B cell (primary cell): ENCODE measurements around the gene HSPA12A. TPM values are rescaled to one million over a fixed set of nuclear protein-coding genes. Genes with fewer than 3 reads are reported as not detected.

Experiments
- ATAC-seq: fragments of 200-7000 bp; cut with Tn5 transposase; one replicate; pipeline ENCODE4 v1.10.0; 2021; ENCODE audit warnings: low read depth, mild to moderate bottlenecking, moderate number of reproducible peaks, moderate library complexity
- CTCF ChIA-PET: fragments of 350-600 bp; sonication (Branson Sonifier 250); formaldehyde crosslinking; loops from one replicate; lab custom pipeline; 2021; ENCODE audit warnings: antibody characterized with exemption, inconsistent platforms; lab: Charles Lee
- POLR2A ChIA-PET: fragments of 350-600 bp; sonication (Branson Sonifier 250); formaldehyde crosslinking; loops from one replicate; lab custom pipeline; 2021; ENCODE audit warnings: antibody characterized with exemption; lab: Charles Lee
- DNase-seq: peaks from one replicate; pipeline ENCODE4 v3.0.0; 2013
- H2AFZ ChIP-seq: 2 replicates; pipeline ENCODE4 v1.6.1; 2012; ENCODE audit warnings: mild to moderate bottlenecking, low read depth, low read length; ENCODE audit not compliant: insufficient read depth, poor library complexity, severe bottlenecking
- H3K27ac ChIP-seq, 2 donors: 1 replicate in 1 of 2; 2 replicates in 1 of 2; pipeline ENCODE4 v1.5.1; 2012 to 2013; ENCODE audit warnings: low read length in 2 of 2, mild to moderate bottlenecking in 2 of 2, moderate library complexity in 1 of 2
- H3K27me3 ChIP-seq, 4 experiments: fragments of 200-600 bp in 1 of 4; sonication (generic) in 1 of 4; replicated peaks in 1 of 4; 1 replicate in 2 of 4; 2 replicates in 2 of 4; pipeline versions ENCODE4 v1.6.1 to v1.7.0; 2013 to 2016; ENCODE audit warnings: low read length in 3 of 4, mild to moderate bottlenecking in 2 of 4, mixed read lengths in 1 of 4, moderate library complexity in 1 of 4; ENCODE audit not compliant: insufficient read depth in 4 of 4, control insufficient read depth in 3 of 4; ENCODE audit errors: control extremely low read depth in 1 of 4
- H3K36me3 ChIP-seq, 2 experiments: replicated peaks in 1 of 2; 1 replicate in 1 of 2; 2 replicates in 1 of 2; pipeline versions ENCODE4 v1.6.1 to v1.7.1; 2013; ENCODE audit warnings: low read length in 1 of 2; ENCODE audit not compliant: insufficient read depth in 2 of 2, control insufficient read depth in 1 of 2; ENCODE audit errors: control extremely low read depth in 1 of 2, extremely low read depth in 1 of 2
- H3K4me1 ChIP-seq, 2 donors: fragments of 200-600 bp in 1 of 2; sonication (generic) in 1 of 2; 1 replicate in 1 of 2; 2 replicates in 1 of 2; pipeline versions ENCODE4 v1.5.1 to v1.6.1; 2013 to 2017; ENCODE audit warnings: low read length in 2 of 2; ENCODE audit not compliant: control insufficient read depth in 2 of 2, insufficient read depth in 2 of 2
- H3K4me2 ChIP-seq: replicated peaks from 2 replicates; pipeline ENCODE3; 2012; ENCODE audit warnings: mild to moderate bottlenecking, low read depth, low read length; ENCODE audit not compliant: poor library complexity, severe bottlenecking
- H3K4me3 ChIP-seq, 5 experiments: fragments of 200-600 bp in 1 of 5; sonication (generic) in 1 of 5; 1 replicate in 3 of 5; 2 replicates in 2 of 5; pipeline versions ENCODE4 v1.5.1 to v1.7.0; 2011 to 2016; ENCODE audit warnings: low read length in 4 of 5, mild to moderate bottlenecking in 4 of 5, low read depth in 2 of 5, control low read depth in 1 of 5, moderate library complexity in 1 of 5; ENCODE audit not compliant: insufficient read depth in 1 of 5; ENCODE audit errors: control extremely low read depth in 1 of 5, extremely low read depth in 1 of 5
- H3K79me2 ChIP-seq: fragments of 200-600 bp; sonication (generic); one replicate; pipeline ENCODE4 v1.6.0; 2016; ENCODE audit warnings: low read length; ENCODE audit not compliant: control insufficient read depth, insufficient read depth
- H3K9ac ChIP-seq: fragments of 200-600 bp; sonication (generic); 2 replicates; pipeline ENCODE4 v1.6.1; 2017; ENCODE audit warnings: mild to moderate bottlenecking, low read length, moderate library complexity
- H3K9me3 ChIP-seq, 3 donors: one replicate each; pipeline versions ENCODE4 v1.6.1 to v1.7.1; 2013; ENCODE audit warnings: low read length in 2 of 3; ENCODE audit not compliant: control insufficient read depth in 2 of 3, insufficient read depth in 1 of 3; ENCODE audit errors: control extremely low read depth in 1 of 3
- H4K20me1 ChIP-seq: 2 replicates; pipeline ENCODE4 v1.6.0; 2012; ENCODE audit warnings: mild to moderate bottlenecking, low read length; ENCODE audit not compliant: insufficient read depth, control insufficient read depth, poor library complexity, severe bottlenecking
- H3K27ac Mint-ChIP-seq: one replicate; pipeline ENCODE4 v1.8.0; 2021; ENCODE audit warnings: mixed read lengths
- H3K27me3 Mint-ChIP-seq: one replicate; pipeline ENCODE4 v1.8.0; 2021; ENCODE audit warnings: mixed read lengths
- H3K4me1 Mint-ChIP-seq: one replicate; pipeline ENCODE4 v1.8.0; 2021; ENCODE audit warnings: mixed read lengths
- H3K4me3 Mint-ChIP-seq: one replicate; pipeline ENCODE4 v1.8.0; 2021; ENCODE audit warnings: mixed read lengths
- H3K9me3 Mint-ChIP-seq: one replicate; pipeline ENCODE4 v1.8.0; 2022; ENCODE audit warnings: mixed read lengths; ENCODE audit not compliant: insufficient read depth
- EZH2 ChIP-seq: IDR thresholded peaks from 2 replicates; pipeline ENCODE4 v1.6.1; 2012; ENCODE audit warnings: borderline replicate concordance, low read depth, mild to moderate bottlenecking, moderate library complexity, low read length; ENCODE audit not compliant: insufficient read depth, poor library complexity, severe bottlenecking
- WGBS: methylation state at CpG from one replicate; pipeline ENCODE4 v1.1.5; 2013; ENCODE audit warnings: missing lambda C conversion rate; ENCODE audit not compliant: insufficient coverage; 5-methylcytosine and 5-hydroxymethylcytosine counted together
- intact Hi-C: fragments of 100-400 bp; cut with micrococcal nuclease; formaldehyde crosslinking; loops from one replicate; pipeline ENCODE4 v1.10.0; 2022
- polyA plus RNA-seq: library from polyadenylated mRNA; depleted of rRNA; stranded (reverse); fragments of >200 nt; gene quantifications from 2 replicates; pipeline ENCODE4 v1.2.3, GENCODE V29; 2012
- total RNA-seq, 2 donors: library from RNA; stranded (reverse); fragments of 120-200 nt in 1 of 2; gene quantifications; 1 replicate in 1 of 2; 2 replicates in 1 of 2; pipeline versions ENCODE4 v1.2.3 to v1.2.4, GENCODE V29; 2013 to 2022
- TF ChIP-seq, protein P1 (sequence below): fragments of 200-600 bp; IDR thresholded peaks from one replicate; pipeline ENCODE4 v1.8.0; 2022; ENCODE audit warnings: antibody characterized with exemption, mild to moderate bottlenecking

The HSPA12A gene
- total and polyA plus RNA-seq, 2 donors (not counting 1 experiment from before 2014, with no cell fraction given): 2.1 to 17.7 TPM

DNA sequence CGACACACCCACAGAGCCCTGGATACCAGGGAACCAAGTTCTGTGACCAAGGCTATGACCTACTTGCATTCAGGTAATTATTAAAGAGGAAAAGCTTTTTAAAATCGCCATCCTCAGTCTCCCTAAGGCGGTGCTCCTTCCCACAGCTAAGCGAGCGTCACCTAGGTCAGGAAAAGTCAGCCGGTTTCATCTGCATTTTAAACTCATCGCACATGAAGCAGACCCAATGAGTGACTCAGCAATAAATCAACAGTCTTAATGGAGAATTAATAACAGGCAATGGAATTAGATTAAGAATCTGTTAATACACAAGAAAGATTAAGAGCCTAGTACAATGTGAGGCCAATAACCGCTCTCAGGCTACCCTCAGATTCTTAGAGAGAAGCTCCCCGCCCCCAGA is 59.2 kb downstream of the HSPA12A start:
- H3K27me3 Mint-ChIP-seq: peaks cover 5% of the 10 kb centered on the region
- ChIA-PET CTCF (interaction anchor here (0.8 to 3.1 kb wide), 2 partner anchors 9 to 493 kb away, joined by 3 to 35 read pairs; no protein-coding TSS in a partner anchor), POLR2A (no interaction called here)
- H3K9ac ChIP-seq: no peak overlapping the region
- H4K20me1 ChIP-seq: no peaks in the 10 kb centered on the region
- no peak overlapping the region for H3K4me3 Mint-ChIP-seq
- no peaks in the 10 kb centered on the region for H3K79me2 ChIP-seq
- no peak for TF ChIP-seq EZH2
- TF ChIP-seq, protein P1, sequence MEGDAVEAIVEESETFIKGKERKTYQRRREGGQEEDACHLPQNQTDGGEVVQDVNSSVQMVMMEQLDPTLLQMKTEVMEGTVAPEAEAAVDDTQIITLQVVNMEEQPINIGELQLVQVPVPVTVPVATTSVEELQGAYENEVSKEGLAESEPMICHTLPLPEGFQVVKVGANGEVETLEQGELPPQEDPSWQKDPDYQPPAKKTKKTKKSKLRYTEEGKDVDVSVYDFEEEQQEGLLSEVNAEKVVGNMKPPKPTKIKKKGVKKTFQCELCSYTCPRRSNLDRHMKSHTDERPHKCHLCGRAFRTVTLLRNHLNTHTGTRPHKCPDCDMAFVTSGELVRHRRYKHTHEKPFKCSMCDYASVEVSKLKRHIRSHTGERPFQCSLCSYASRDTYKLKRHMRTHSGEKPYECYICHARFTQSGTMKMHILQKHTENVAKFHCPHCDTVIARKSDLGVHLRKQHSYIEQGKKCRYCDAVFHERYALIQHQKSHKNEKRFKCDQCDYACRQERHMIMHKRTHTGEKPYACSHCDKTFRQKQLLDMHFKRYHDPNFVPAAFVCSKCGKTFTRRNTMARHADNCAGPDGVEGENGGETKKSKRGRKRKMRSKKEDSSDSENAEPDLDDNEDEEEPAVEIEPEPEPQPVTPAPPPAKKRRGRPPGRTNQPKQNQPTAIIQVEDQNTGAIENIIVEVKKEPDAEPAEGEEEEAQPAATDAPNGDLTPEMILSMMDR: no peak
- no peaks in the 10 kb centered on the region for H3K9me3 Mint-ChIP-seq
- no peak overlapping the region for H2AFZ ChIP-seq
- DNase-seq (no peak), ATAC-seq (no peak)
- H3K4me1 Mint-ChIP-seq: no peaks in the 10 kb centered on the region
- intact Hi-C loops: no loop called here
- H3K27ac Mint-ChIP-seq: no peak overlapping the region
- no peaks in the 10 kb centered on the region for H3K27me3 ChIP-seq
- H3K9me3 ChIP-seq: no peaks in the 10 kb centered on the region
- H3K27ac ChIP-seq: no peak overlapping the region
- H3K4me3 ChIP-seq: no peak overlapping the region
- WGBS: 100% methylated on average over 7 of the region's 9 CpGs
- no peaks in the 10 kb centered on the region for H3K4me1 ChIP-seq
- no peaks in the 10 kb centered on the region for H3K36me3 ChIP-seq
- no peak overlapping the region for H3K4me2 ChIP-seq

DNA sequence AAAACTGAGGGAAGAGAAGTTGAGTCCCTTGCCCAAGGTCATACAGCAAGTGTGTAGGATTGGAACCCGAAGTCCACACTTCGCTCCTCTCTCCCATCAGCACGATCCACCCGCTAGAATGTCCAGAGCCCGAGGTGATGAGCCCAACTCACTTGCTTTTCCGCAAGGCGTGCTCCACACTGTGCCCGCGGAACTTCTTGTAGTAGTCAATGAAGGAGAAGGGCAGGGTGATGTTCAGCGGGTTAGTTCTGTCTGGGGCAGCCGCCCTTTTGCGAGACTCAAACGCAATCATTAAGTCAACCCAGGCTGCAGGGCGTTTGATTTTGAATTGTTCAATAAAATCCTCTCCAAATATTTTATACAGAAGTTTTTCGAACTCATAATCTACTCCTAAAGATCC is 63.0 kb downstream of the HSPA12A start:
- H3K36me3 ChIP-seq: no peaks in the 10 kb centered on the region
- ChIA-PET CTCF (no interaction called here), POLR2A (no interaction called here)
- TF ChIP-seq, protein P1: no peak
- no peak for TF ChIP-seq EZH2
- DNase-seq: no peak
- no peaks in the 10 kb centered on the region for H3K4me1 ChIP-seq
- no peak overlapping the region for H3K9ac ChIP-seq
- Mint-ChIP-seq H3K27me3 (no peaks in the 10 kb centered on the region), H3K4me1 (no peaks in the 10 kb centered on the region), H3K4me3 (no peak overlapping the region), H3K9me3 (no peaks in the 10 kb centered on the region), H3K27ac (no peak overlapping the region)
- no peaks in the 10 kb centered on the region for H3K79me2 ChIP-seq
- no peak for ATAC-seq
- intact Hi-C loops: no loop called here
- WGBS: 96% methylated on average over 10 of the region's 15 CpGs
- no peaks in the 10 kb centered on the region for H4K20me1 ChIP-seq
- H3K27ac ChIP-seq: no peak overlapping the region
- no peaks in the 10 kb centered on the region for H3K27me3 ChIP-seq
- H3K4me3 ChIP-seq: no peak overlapping the region
- H3K4me2 ChIP-seq: no peak overlapping the region
- H3K9me3 ChIP-seq: no peaks in the 10 kb centered on the region
- H2AFZ ChIP-seq: no peak overlapping the region
